ENCODE data around the gene C17orf75. TPM values are rescaled to one million over a fixed set of nuclear protein-coding genes. Genes with fewer than 3 reads are reported as not detected.

The C17orf75 gene
- total and polyA plus RNA-seq, 2 of the 8 experiments (the other 6 are each of a cell fraction or from before 2014, with no cell fraction given): 15.8 to 42.6 TPM

DNA sequence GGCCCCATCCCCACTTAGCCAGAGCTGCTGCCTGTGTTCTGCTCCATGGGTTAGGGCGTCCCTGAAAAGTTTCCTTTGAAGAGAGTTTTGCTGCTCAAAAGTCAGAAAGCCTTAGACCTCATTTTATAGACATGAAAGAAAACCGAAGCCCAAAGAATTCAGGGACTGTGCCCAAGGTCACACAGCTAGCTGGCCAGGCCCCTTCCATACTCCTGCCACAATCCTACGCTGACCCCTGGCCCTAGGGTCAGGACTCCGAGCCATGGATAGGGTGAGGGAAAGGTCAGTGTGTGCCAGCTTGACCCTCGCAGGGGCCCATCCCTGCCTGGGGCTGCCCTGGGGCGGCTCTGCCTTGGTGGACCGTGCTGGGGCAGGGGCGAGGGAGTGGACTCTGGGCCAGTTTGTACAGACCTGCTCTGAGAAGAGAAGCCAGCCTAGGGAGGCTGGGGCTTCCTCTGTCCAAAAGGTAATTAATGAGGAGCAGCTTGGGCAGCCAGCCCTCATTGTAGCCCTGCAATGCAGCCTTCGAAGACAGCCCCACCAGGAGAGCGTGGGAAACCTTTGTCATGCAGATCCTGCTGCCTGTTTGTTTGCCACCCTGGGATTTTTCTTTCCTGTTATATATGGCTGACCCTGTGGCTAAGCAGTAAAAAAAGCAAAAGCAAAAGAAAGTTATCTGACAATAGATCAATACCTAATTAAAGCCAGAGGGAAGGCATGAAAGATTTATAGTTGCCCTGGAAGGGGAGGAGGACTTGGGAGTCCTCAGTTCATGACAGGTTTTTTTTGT, 38.9 kb downstream of the C17orf75 start (continued):
- TF ChIP-seq CHD2 (IDR thresholded peaks at IDR 0.05; ENCODE audit: low read length): no peak
- TF ChIP-seq YY1 (IDR thresholded peaks at IDR 0.05; ENCODE audit: low read depth, low read length): peak; percentile 74; the same call in 1 of the 2 replicates
- peak; percentile 60 for TF ChIP-seq TBP (IDR thresholded peaks at IDR 0.05; ENCODE audit: low read depth, low read length)
- no peak for TF ChIP-seq RNF2 (IDR thresholded peaks at IDR 0.05; ENCODE audit: borderline replicate concordance, low read depth, low read length, missing control alignments, poor library complexity, severe bottlenecking)
